Heart left ventricle (tissue), 13 donors: ENCODE data around the gene VEGFB.

ENCODE experiments used
- CTCF ChIP-seq, 12 donors: fragments of 200-600 bp; sonication (generic) in 4 of 12; IDR thresholded peaks; one replicate each; pipeline versions ENCODE4 v1.5.0 to v1.8.0; 2018 to 2022; ENCODE audit warnings: antibody characterized with exemption in 12 of 12, mild to moderate bottlenecking in 5 of 12
- POLR2A ChIP-seq, 2 donors: fragments of 450-650 bp; IDR thresholded peaks; one replicate each; pipeline ENCODE4 v1.6.1; 2017; ENCODE audit warnings: antibody characterized with exemption in 2 of 2, mild to moderate bottlenecking in 2 of 2, moderate library complexity in 2 of 2
- donor health status: ischemic (EF 13 %, LVEDD 7.1; RV severe dilation, severe dysfunction).
- donor health status: DM: no; HTN: yes; CAD: no.
- donor health status: DM: no; HTN: no; CAD: no.
- donor health status: ischemic (EF 25% LVEDD 6.9; RV normal size, moderate dysfunction).
- donor health status: ischemic (EF 25% LVEDD 5.7; RV mildly dilated, moderate dysfunction).
- donor health status: ischemic (EF 35%, LVEDD 5.7; RV mildly dilated, moderate dysfunction).
- donor health status: nonischemic (EF 11% LVEDD 7.7; RV severe dilation, severe dysfunction).
- donor health status: DM: yes; HTN: yes; CAD: no.
- donor health status: PGD.
- donor health status: ischemic (EF 29% LVEDD 5.4; RV normal size, mild dysfunction).
- donor health status: nonischemic (EF 23%, LVEDD 6.1; RV moderate dilation, normal function).

DNA sequence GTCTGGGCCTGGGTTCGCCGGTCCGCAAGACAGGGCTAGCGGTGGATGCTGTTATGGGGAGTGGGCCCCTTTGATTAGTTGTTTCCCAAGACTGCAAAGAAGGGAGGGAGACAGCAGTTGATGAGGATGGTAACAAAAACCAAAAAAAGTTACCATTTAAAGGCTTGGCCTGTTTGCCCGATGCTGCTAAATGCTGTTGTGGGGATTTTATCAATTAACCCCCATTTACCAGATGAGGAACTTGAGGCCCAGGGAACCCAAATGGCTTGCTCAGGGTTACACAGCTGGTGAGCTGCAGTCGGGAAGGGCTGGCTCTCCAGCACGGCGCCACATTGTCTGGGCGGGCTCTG is 11.8 kb upstream of the VEGFB start:
- TF ChIP-seq CTCF (IDR thresholded peaks at IDR 0.05): no peak
- no peak for TF ChIP-seq POLR2A (IDR thresholded peaks at IDR 0.05)
